GM21529 (cell line): ENCODE data around the gene ST8SIA5.

Source experiments
- ATAC-seq: cut with Tn5 transposase; IDR thresholded peaks from one replicate; pipeline ENCODE4 v1.9.1; 2021; ENCODE audit not compliant: unreplicated experiment

ST8SIA5 gene

GRCh38 chr18:46632401-46633071 is 124.3 kb downstream of the ST8SIA5 start:
- ATAC-seq = no peak

GRCh38 chr18:46630991-46631390 is 125.9 kb downstream of the ST8SIA5 start:
- ATAC-seq = no peak

GRCh38 chr18:46630160-46630559 is 126.7 kb downstream of the ST8SIA5 start:
- peak; percentile 51 for ATAC-seq

GRCh38 chr18:46629361-46629760 is 127.5 kb downstream of the ST8SIA5 start:
- no peak for ATAC-seq

- ATAC-seq = no peak
Observed at GRCh38 chr18:46628206-46628605, 128.6 kb downstream of the ST8SIA5 start.

GRCh38 chr18:46627136-46627535 is 129.7 kb downstream of the ST8SIA5 start:
- ATAC-seq = no peak

- ATAC-seq = no peak
Observed at GRCh38 chr18:46625069-46625468, 131.8 kb downstream of the ST8SIA5 start.

- no peak for ATAC-seq
Observed at GRCh38 chr18:46624127-46624526, 132.7 kb downstream of the ST8SIA5 start.

GRCh38 chr18:46623541-46623940 is 133.3 kb downstream of the ST8SIA5 start:
- ATAC-seq = no peak

- no peak for ATAC-seq
Observed at GRCh38 chr18:46622999-46623398, 133.9 kb downstream of the ST8SIA5 start.

- no peak for ATAC-seq
Observed at GRCh38 chr18:46622451-46622850, 134.4 kb downstream of the ST8SIA5 start.

- ATAC-seq = no peak
Observed at GRCh38 chr18:46621871-46622270, 135.0 kb downstream of the ST8SIA5 start.

GRCh38 chr18:46621111-46621766 is 135.6 kb downstream of the ST8SIA5 start:
- ATAC-seq = no peak

- ATAC-seq = no peak
Observed at GRCh38 chr18:46619559-46619958, 137.3 kb downstream of the ST8SIA5 start.
